ENCODE measurements around the gene CDR2L.
A peak's percentile ranks its signal among the peaks of the same experiment; 100 is the strongest.
"Not testable (repeated sequence)": the region's sequence is repeated elsewhere in the genome, so short reads cannot be mapped to it uniquely, and the experiment has no call there.

The CDR2L gene

GRCh38 chr17:74960570-74961342 lies 26.7 kb upstream of the CDR2L start:
- no peak for DNase-seq

DNA sequence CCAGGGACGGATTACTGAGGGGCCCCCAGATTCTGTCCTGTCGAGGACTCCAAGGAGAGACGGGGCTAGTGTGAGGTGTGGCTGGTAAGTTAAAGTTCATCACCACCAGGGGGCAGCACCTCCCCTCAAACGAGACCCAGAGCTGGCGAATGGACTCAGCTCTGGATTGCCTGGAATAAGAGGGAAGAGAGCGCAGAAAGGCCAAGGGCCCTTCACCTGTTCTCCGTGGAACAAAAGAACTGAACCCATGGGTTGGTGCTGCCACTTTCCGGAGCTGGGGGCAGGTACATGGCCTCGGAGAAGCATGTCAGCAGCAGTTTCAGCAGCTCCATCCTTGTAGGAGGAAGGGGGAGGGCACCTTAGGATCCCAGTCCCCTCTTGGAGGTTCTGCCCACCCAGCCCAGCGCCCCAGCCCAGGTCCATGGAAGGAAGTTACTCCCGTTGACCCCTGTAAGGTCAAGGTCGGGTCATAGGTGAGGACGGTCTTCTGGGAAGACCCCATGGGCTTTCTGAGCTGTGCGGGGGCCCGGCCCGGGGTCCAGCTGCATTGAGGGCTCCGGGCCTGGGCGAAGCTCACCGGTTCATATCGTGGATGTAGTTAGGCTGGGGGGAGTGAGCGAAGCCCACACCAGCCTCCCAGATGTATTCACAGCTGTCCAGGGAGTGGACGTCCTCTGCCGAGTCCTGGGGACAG lies 25.6 kb upstream of the CDR2L start:
- DNase-seq, result peak; percentile 75

DNA sequence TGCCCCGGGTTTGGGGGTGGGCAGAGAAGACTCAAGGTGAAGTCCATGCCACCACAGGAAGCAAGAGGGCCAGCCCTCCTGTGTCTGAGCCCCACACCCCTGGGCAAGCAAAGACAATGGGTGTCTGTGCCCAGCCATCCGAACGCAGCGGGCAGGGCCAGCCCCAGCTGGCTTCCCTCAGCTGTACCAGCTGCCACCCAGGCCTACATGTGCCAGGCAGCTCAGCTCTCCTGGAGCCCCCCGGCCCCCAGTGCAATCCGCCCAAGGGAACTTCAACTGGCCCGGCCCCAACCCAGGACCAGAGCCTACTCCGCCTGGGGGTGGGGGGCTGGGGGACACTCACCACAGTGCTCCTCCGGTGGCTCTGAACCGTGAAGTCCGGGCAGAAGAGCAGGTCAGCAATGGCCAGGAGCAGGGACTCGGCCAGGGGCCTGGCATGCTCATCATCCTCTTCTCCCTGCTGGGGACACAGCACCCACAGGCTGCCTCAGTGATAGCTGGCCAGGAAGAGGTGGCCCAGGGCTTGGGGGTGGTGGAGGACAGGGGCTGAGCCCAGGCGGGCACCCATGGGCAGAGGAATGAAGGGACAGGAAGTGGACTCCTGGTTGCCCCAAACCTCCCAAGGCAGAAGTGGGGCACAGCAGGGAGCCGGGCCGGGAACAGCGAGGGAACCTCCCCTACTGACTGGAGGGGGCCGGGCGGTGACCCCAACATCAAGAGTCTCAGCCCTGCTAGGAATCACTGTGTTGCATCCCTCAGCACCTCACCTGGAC lies 24.6 kb upstream of the CDR2L start:
- no peak for DNase-seq

DNA sequence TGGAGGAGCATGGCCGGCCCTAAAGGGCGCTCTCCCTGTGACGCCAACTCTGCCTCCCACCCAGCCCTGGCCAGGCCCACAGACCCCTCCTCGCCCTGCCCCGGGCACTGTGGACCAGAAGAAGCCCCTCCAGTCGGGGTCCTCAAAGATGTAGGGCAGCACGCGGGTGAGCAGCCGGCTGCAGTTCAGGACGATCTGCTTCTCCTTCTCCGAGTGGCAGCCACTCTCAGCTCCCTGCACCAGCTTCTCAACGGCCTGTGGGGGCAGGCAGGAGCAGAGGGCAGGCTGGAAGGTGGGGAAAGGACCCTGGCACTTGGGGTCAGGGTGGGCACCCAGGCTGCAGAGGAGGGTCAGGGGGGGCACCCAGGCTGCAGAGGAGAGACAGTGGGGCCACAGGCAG lies 23.8 kb upstream of the CDR2L start:
- no peak for DNase-seq

- DNase-seq, result no peak
Observed at GRCh38 chr17:74964246-74964761, 23.1 kb upstream of the CDR2L start.

DNA sequence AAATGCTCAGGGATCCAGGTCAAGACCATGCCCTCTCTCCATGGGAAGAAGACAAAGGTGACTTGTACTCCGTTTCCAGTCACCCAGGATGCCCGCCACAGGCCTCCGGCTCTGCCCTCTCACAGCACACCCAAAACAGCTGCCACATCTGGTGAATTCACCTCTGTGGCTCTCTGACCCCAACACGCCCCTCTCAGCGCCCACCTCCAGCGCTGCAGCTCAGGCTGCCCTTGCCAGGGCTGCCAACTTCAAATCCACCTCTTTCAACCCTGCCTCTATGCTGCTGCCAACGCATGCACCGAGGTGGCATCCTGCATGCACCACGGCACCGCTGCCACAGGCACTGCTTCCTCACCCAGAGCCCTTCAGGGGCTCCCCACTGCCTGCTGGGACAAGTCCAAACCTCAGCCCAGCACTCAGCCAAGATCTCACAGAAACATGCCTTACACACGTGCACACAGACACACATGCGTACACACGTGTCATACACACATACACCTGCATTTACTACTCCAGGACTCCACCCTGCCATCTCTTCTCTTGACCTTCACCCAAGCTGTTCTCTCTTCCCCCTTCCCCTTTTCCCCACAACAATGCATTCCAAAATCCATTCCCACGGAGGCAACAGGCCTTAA lies 22.3 kb upstream of the CDR2L start:
- no peak for DNase-seq

DNA sequence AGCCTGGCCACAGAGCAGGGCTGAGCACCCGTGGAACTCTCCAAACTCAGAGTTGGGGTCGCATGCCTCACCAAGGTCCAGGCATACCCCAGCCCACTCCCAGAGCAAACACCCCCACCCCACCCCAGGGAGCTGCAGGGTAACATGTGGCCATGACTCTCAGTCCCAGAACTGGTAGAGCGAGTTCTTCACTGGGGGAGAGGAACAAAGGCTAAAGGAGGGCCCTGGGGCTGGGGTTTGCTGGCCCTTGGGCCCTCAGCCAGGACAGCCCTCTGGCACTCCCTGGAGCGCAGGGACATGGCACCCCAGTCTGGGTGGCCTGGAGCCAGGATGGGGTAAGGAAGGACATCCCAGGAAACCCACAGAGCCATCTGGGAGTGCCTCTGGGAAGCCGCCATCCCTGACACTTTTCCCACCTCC lies 19.1 kb upstream of the CDR2L start:
- DNase-seq, result no peak

DNA sequence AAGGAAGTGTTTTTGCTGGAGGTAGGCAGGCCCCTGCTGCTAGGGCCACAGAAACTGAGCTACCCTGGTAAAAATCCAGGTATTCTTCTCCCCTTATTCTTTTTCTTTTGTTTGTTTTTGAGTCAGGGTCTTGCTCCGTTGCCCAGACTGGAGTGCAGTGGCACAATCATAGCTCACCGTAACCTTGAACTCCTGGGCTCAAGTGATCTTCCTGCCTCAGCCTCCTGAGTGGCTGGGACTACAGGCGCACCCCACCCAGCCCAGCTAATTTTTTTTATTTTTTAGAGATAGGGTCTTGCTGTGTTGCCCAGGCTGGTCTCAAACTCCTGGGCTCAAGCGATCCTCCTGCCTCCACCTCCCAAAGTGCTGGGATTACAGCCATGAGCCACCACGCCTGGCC lies 17.9 kb upstream of the CDR2L start:
- DNase-seq, result not testable (repeated sequence)

DNA sequence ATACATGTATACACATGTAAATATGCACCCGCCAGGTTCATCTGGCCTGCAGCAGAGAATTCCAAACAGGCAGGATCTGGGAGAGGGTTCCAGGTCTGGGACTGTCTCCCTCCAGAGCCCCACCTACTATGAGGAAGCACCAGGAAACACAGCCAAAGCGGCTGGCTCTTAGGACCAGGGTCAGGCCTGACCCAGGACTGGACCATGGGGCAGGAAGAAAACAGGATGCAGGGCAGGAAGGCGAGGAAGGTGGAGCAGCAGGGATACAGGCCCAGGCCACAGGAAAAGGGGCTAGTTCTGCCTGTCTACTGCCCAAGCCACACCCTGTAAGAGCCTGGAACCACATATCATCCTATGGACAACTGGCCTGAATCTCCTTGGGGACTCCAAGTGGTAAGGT lies 17.0 kb upstream of the CDR2L start:
- no peak for DNase-seq

DNA sequence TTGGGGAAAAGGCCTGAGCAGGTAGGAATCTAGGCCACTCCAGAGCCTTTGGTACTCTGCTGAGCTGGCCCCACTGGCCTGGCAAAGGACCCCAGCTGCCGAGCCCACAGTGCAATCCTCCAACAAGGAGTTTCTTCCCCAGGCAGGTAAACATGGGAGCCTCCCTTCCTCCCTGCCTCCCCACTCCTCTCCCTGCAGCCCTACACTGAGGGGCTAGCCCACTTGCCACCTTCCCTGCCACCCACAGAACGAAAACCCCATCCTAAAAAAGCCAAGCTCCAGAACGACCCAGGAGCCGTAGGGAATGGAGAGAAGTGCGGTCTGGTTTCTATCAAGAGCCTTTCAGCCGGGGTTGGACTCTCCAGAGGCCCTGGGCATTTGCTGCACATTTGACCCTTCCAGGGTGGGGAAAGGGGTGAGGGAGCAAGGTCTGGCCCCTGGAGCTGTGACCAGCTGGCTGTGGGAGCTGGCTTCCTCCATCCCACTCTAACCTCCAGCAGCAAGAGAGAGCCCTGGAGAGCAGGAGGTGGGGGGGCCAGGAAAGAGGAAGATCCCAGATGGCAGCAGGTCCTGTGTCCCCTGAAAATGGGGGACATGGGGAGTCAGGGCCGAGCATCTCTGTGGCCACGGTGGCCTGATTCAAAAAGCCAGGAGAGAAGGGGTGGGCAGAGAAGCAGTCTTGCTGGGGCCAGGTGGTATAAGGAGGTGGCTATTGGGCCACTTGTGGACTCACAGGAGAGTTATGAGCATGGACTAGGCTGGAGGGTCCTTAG lies 16.2 kb upstream of the CDR2L start:
- no peak for DNase-seq

GRCh38 chr17:74971842-74972106 lies 15.7 kb upstream of the CDR2L start:
- no peak for DNase-seq

DNA sequence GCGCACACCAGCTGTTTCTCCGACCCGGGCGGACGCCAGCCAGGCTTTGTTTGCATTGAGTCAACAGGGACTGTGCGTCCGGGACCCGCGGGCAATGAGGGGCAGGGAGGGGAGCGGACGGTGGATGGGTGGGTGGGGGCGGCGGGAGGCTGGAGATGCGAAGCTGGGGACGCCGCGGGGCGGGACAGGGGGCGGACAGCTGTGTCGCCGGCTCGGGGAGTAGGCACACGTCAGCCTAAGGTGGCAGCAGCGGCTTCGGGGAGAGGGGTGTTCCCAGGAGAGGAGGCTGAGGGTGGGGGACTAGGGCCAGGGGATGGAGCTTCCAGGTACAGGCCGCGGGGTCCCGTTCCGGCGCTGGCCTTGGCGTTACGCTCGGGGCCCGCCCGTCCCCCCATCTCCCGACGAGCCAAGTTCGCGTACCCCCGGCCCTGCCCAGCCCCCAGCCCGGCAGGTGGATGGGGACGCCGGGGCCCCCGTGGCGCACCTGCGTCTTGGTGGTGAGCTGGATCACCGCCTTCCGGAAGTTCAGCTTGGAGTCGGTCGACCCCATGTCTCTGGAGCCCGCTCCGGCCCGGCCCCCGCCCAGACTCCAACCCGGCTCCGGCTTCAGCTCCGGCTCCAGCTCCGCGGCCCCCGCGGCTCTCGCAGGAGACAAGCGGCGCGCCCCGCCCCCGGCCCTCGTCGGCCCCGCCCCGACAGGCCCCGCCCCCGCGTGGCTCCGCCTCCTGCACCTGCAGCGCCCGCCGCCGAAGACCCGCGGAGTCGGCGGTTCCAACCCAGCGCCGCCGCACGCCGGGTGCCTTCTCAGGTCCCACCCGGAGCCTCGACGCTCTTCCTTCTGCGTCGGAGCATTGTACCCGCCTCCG lies 15.1 kb upstream of the CDR2L start, which contains the start of gene HID1:
TSS of gene HID1 (minus strand) at position 653 of the 866 bp plus-strand sequence. CDS start at position 550, 103 bp downstream.
- DNase-seq, result peak; percentile 50

GRCh38 chr17:74972973-74973328 lies 14.5 kb upstream of the CDR2L start:
- no peak for DNase-seq

DNA sequence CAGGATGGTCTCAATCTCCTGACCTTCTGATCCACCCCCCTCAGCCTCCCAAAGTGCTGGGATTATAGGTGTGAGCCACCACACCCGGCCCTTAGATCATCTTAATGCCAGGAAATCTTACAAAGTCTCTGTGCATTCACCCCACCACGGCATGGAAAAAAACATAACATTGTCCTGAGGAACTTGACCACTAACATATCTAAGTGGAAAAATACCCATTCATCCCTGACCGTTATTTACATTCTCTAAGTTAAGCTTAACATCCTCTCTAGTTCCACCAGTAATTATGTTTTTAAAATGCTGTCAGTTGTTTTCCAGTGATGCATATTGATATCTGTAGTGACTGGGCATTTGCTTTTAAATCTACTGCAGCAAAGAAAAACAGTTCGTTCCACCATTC lies 11.5 kb upstream of the CDR2L start:
- no peak for DNase-seq

- DNase-seq, result no peak
Observed at GRCh38 chr17:74977802-74978201, 9.6 kb upstream of the CDR2L start.

DNA sequence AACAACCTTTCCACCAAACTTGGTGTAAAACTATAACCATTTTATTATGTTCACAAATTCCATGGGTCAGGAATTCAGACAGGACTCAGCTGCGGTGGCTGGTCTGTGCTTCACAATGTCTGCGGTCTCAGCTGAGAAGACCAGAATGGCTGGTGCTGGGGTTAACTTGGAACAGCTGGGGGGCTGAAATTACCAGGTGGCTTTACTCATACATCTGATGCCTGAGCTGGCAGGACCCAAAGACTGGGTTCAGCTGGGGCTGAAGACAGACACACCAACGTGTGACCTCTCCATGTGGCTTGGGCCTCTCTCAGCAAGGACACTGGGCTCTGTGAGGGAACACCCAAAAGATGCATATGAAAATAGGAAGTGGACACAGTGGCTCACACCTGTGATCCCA lies 9.2 kb upstream of the CDR2L start:
- DNase-seq, result no peak

DNA sequence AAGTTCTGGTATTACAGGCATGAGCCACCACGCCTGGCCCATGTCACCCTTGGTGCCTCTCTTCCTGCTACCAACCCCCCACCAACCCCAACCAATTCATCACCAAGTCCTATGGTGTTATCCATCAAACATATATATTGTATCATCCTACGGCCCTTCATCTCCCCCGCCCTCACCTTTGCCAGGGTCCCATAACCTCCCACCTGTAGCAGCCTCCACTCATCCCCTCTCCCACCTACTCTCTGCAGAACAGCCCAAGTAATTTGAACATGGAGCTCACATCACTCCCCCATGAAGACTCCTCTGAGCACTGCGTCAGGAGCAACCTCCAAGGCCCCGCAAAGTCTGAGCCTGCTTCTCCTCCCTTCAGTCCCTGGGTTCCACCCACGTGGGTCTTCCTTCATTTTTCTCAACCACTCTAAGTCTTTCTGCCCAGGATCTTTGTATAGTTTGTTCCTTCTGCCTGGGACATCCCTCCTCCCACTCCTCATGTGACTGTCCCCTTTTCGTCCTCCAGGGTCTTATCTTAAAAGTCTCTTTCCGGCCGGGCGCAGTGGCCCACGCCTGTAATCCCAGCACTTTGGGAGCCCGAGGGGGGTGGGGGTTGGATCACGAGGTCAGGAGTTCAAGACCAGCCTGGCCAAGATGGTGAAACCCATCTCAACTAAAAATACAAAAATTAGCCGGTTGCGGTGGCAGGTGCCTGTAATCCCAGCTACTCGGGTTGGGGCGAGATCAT lies 7.9 kb upstream of the CDR2L start:
- no peak for DNase-seq

- DNase-seq, result no peak
Observed at GRCh38 chr17:74981318-74981978, 6.0 kb upstream of the CDR2L start.

DNA sequence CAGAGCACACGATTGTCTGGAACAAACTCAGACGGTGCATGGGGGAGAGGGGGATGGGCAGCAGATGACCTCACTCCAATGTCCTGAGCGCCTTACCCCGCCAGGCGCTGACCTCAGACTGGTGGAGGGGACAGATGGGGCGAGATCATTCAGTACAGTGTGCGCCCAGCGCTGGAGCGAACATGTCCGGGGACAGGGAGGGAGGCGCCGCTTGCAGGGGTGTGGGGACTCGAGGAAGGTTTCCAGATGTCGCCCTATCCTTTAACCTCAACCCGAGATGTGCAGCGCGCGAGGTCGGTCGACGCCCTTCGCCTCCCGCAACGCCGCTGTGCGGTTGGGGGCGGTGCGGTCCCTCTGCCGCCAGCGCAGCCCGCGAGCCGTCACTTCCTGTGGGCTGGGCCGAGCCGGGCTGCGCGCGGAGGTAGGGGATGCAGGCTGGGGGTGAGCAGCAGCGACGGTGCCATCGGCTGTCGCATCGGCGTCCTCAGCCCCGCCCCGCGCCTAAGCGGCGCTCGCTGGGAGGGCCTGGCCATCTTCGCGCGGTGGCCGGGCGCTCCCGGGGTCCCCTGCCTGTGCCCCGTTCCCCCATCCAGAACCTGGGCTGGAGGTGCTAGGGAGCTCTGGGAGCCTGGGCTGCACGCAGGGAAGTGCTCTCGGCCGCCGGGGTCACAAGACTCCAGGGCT lies 5.3 kb upstream of the CDR2L start:
- DNase-seq, result peak; percentile 52
